CD4-positive, CD25-positive, alpha-beta regulatory T cell (primary cell): Measurements from ENCODE around the gene OR6C75. TPM values are rescaled to one million over a fixed set of nuclear protein-coding genes. Genes with fewer than 3 reads are reported as not detected.
"Not testable (repeated sequence)": the region's sequence is repeated elsewhere in the genome, so short reads cannot be mapped to it uniquely, and the experiment has no call there.

Experiments used
- ATAC-seq, 2 donors: fragments of 150-1000 bp; cut with Tn5 transposase; one replicate each; pipeline ENCODE4 v1.10.0; 2021; ENCODE audit warnings: low read depth in 2 of 2, moderate number of reproducible peaks in 2 of 2, moderate library complexity in 1 of 2
- DNase-seq, 3 donors: peaks; one replicate each; pipeline versions ENCODE4 v3.0.0 to v3.0.0-alpha.2; 2012 to 2022; ENCODE audit warnings: mixed read lengths in 1 of 3
- H3K27ac ChIP-seq: one replicate; pipeline ENCODE4 v1.7.0; 2013; ENCODE audit warnings: mild to moderate bottlenecking, low read length; ENCODE audit not compliant: insufficient read depth, poor library complexity, severe bottlenecking
- H3K27me3 ChIP-seq: one replicate; pipeline ENCODE4 v1.7.0; 2013; ENCODE audit warnings: low read length; ENCODE audit not compliant: control insufficient read depth, insufficient read depth
- H3K36me3 ChIP-seq: one replicate; pipeline ENCODE4 v1.7.0; 2013; ENCODE audit warnings: mild to moderate bottlenecking, low read length, moderate library complexity; ENCODE audit not compliant: control insufficient read depth, insufficient read depth
- H3K4me1 ChIP-seq: 2 replicates; pipeline ENCODE4 v1.7.0; 2013; ENCODE audit warnings: mild to moderate bottlenecking, low read length; ENCODE audit not compliant: insufficient read depth, control insufficient read depth, poor library complexity, severe bottlenecking
- H3K4me3 ChIP-seq: one replicate; pipeline ENCODE4 v1.7.0; 2013; ENCODE audit warnings: low read depth, mild to moderate bottlenecking, low read length, moderate library complexity
- H3K9me3 ChIP-seq, 2 experiments: 1 replicate in 1 of 2; 2 replicates in 1 of 2; pipeline ENCODE4 v1.7.0; 2013; ENCODE audit warnings: low read length in 2 of 2, mild to moderate bottlenecking in 1 of 2, moderate library complexity in 1 of 2; ENCODE audit not compliant: control insufficient read depth in 2 of 2
- H3K27ac Mint-ChIP-seq, 3 donors: one replicate each; pipeline ENCODE4 v1.8.0; 2020 to 2022; ENCODE audit warnings: mild to moderate bottlenecking in 3 of 3, mixed read lengths in 3 of 3, moderate library complexity in 2 of 3
- H3K27me3 Mint-ChIP-seq: one replicate; pipeline ENCODE4 v1.8.0; 2022; ENCODE audit warnings: mild to moderate bottlenecking, mixed read lengths
- H3K36me3 Mint-ChIP-seq: one replicate; pipeline ENCODE4 v1.8.0; 2020; ENCODE audit warnings: mixed read lengths
- H3K4me1 Mint-ChIP-seq, 4 donors: one replicate each; pipeline ENCODE4 v1.8.0; 2020 to 2022; ENCODE audit warnings: mixed read lengths in 4 of 4, mild to moderate bottlenecking in 1 of 4
- H3K4me3 Mint-ChIP-seq, 4 donors: one replicate each; pipeline ENCODE4 v1.8.0; 2020 to 2022; ENCODE audit warnings: mild to moderate bottlenecking in 4 of 4, mixed read lengths in 4 of 4, moderate library complexity in 3 of 4
- H3K9me3 Mint-ChIP-seq, 7 donors: one replicate each; pipeline ENCODE4 v1.8.0; 2020 to 2022; ENCODE audit warnings: mixed read lengths in 7 of 7, mild to moderate bottlenecking in 3 of 7, moderate library complexity in 2 of 7
- polyA plus RNA-seq, 4 donors: library from polyadenylated mRNA; unstranded; fragments of 300-500 nt; fragmentation: Illumina TruSeq; gene quantifications; one replicate each; pipeline ENCODE4 v1.2.3, GENCODE V29; 2021
- total RNA-seq: library from RNA; stranded (reverse); gene quantifications from one replicate; pipeline ENCODE4 v1.2.3, GENCODE V29; 2022

The OR6C75 gene
- total RNA-seq (not detected), polyA plus RNA-seq (not detected)

DNA sequence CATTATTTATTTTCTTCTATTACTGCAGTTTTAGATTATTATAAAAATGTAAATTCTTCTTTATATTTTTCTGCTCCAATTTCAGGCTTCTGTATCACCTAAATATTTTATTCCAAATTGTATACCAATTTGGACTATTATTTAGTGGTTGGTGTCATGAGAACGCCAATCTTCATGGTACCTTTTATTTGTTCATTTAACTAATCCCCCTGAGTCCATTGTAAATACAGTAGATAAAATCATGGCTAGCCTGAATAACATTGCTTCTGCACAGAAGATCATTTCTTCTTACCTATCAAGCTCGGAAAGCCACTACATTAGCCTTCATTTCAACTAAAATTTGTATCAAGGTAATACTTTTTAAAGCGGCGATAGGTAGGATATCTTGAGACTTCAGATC lies at the start of gene OR6C75:
OR6C75 (plus strand) TSS at position 301 of the 400 bp plus-strand sequence. CDS start 2,136 bp downstream, outside the sequence.
- Histone ChIP-seq H3K9me3 (no peaks in the 10 kb centered on the region), H3K27ac (no peak within 1 kb of the TSS), H3K4me1 (no peaks in the 10 kb centered on the region), H3K27me3 (no peaks in the 10 kb centered on the region), H3K36me3 (no peaks in the 10 kb centered on the region), H3K4me3 (no peak within 1 kb of the TSS)
- Mint-ChIP-seq H3K36me3 (no peaks in the 10 kb centered on the region), H3K9me3 (peaks cover 0 to 3% (median 0%) of the 10 kb centered on the region in 7 donors), H3K27me3 (peaks cover 17% of the 10 kb centered on the region), H3K4me1 (no peaks in the 10 kb centered on the region), H3K4me3 (no peak within 1 kb of the TSS), H3K27ac (no peak within 1 kb of the TSS)
- DNase-seq (no peak), ATAC-seq (no peak)

GRCh38 chr12:55314043-55314442 lies 48.7 kb upstream of the OR6C75 start, which contains the start of gene OR6C1:
OR6C1 (plus strand) TSS chr12:55314343; CDS start chr12:55320600, 6,257 bp downstream.
- ATAC-seq (no peak), DNase-seq (no peak)
- no peak within 1 kb of the TSS for H3K4me3 ChIP-seq
- H3K27me3 ChIP-seq: peaks cover 3% of the 10 kb centered on the region
- H3K4me1 Mint-ChIP-seq: no peaks in the 10 kb centered on the region
- no peaks in the 10 kb centered on the region for H3K9me3 ChIP-seq
- no peak within 1 kb of the TSS for H3K4me3 Mint-ChIP-seq
- no peak within 1 kb of the TSS for H3K27ac ChIP-seq
- no peaks in the 10 kb centered on the region for H3K36me3 Mint-ChIP-seq
- H3K27ac Mint-ChIP-seq: no peak within 1 kb of the TSS
- peaks cover 0 to 2% (median under 1%) of the 10 kb centered on the region in 7 donors for H3K9me3 Mint-ChIP-seq
- H3K36me3 ChIP-seq: no peaks in the 10 kb centered on the region
- H3K4me1 ChIP-seq: no peaks in the 10 kb centered on the region
- H3K27me3 Mint-ChIP-seq: peaks cover 10% of the 10 kb centered on the region

- no peak overlapping the region for H3K4me3 Mint-ChIP-seq
- peaks cover 0 to 6% (median 2%) of the 10 kb centered on the region in 7 donors for H3K9me3 Mint-ChIP-seq
- ATAC-seq (no peak), DNase-seq (no peak)
- H3K27me3 ChIP-seq: peaks cover 8% of the 10 kb centered on the region
- H3K27ac ChIP-seq: no peak overlapping the region
- no peaks in the 10 kb centered on the region for H3K36me3 Mint-ChIP-seq
- H3K36me3 ChIP-seq: no peaks in the 10 kb centered on the region
- H3K4me1 Mint-ChIP-seq: no peaks in the 10 kb centered on the region
- H3K9me3 ChIP-seq: no peaks in the 10 kb centered on the region
- no peak overlapping the region for H3K27ac Mint-ChIP-seq
- H3K4me1 ChIP-seq: no peaks in the 10 kb centered on the region
- H3K27me3 Mint-ChIP-seq: peaks cover 12% of the 10 kb centered on the region
- no peak overlapping the region for H3K4me3 ChIP-seq
These were observed 42.6 kb upstream of the OR6C75 start for GRCh38 chr12:55320201-55320600.

- H3K27me3 Mint-ChIP-seq: peaks cover 17% of the 10 kb centered on the region
- H3K4me3 ChIP-seq, H3K4me3 Mint-ChIP-seq, ATAC-seq, H3K4me1 Mint-ChIP-seq, DNase-seq, H3K36me3 Mint-ChIP-seq, H3K27me3 ChIP-seq, H3K9me3 Mint-ChIP-seq, H3K27ac ChIP-seq, H3K27ac Mint-ChIP-seq, H3K4me1 ChIP-seq, H3K36me3 ChIP-seq, H3K9me3 ChIP-seq: not testable (repeated sequence)
These were observed 37.0 kb upstream of the OR6C75 start for GRCh38 chr12:55325801-55326200.

DNA sequence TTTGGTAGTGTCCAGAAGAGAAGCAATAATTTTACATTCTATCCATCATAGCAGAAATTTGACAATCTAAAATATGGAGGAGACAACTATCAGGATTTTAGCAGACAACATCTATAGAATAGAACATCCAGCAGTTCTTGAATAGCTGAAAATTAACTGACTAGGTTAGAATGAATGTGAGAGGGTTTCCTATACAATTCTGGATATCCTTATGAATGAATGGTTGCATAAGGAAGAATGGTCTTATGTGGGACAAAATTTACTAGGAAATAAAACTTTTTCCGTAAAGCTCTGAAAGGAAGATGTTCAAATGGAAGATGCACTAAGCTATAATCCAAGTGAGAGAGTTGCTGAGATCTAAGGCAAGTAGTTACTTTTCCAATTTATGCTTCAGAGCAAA lies 32.3 kb upstream of the OR6C75 start, which contains the start of gene OR6C3:
OR6C3 (plus strand) TSS at position 301 of the 400 bp plus-strand sequence. CDS start 955 bp downstream, outside the sequence.
- H3K36me3 Mint-ChIP-seq: no peaks in the 10 kb centered on the region
- no peak within 1 kb of the TSS for H3K27ac Mint-ChIP-seq
- ATAC-seq (no peak), DNase-seq (no peak)
- H3K36me3 ChIP-seq: no peaks in the 10 kb centered on the region
- no peaks in the 10 kb centered on the region for H3K27me3 ChIP-seq
- H3K4me3 ChIP-seq: no peak within 1 kb of the TSS
- H3K4me1 Mint-ChIP-seq: peaks cover 0 to 4% (median 0%) of the 10 kb centered on the region in 4 donors
- H3K4me3 Mint-ChIP-seq: no peak within 1 kb of the TSS
- peaks cover 0 to 2% (median 0%) of the 10 kb centered on the region in 7 donors for H3K9me3 Mint-ChIP-seq
- H3K9me3 ChIP-seq: no peaks in the 10 kb centered on the region
- no peak within 1 kb of the TSS for H3K27ac ChIP-seq
- H3K4me1 ChIP-seq: no peaks in the 10 kb centered on the region
- H3K27me3 Mint-ChIP-seq: peaks cover 5% of the 10 kb centered on the region

DNA sequence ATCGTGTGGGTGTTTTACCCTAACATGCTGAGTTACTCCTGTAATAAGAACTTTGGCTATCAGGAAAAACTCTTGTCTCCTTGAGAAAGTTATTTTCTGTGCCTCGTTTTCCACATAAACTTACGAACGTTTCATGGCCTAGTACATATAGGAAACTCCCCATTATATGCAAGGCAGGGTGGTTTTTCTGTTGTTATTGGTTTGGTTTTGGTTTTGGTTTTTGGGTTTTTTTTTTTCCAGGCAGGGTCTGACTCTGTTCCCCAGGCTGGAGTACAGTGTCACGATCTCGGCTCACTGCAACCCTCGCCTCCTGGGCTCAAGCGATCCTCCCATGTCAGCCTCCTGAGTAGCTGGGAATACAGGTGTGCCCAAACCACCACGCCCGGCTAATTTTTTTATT lies 26.8 kb upstream of the OR6C75 start:
- H3K27ac Mint-ChIP-seq: no peak overlapping the region
- peaks cover 0 to 4% (median 0%) of the 10 kb centered on the region in 4 donors for H3K4me1 Mint-ChIP-seq
- Histone ChIP-seq H3K4me3 (no peak overlapping the region), H3K9me3 (no peaks in the 10 kb centered on the region), H3K27me3 (peaks cover 3% of the 10 kb centered on the region), H3K4me1 (no peaks in the 10 kb centered on the region), H3K27ac (no peak overlapping the region), H3K36me3 (no peaks in the 10 kb centered on the region)
- no peak for ATAC-seq
- H3K27me3 Mint-ChIP-seq: no peaks in the 10 kb centered on the region
- H3K4me3 Mint-ChIP-seq: no peak overlapping the region
- peaks cover 0 to 1% (median 0%) of the 10 kb centered on the region in 7 donors for H3K9me3 Mint-ChIP-seq
- no peak for DNase-seq
- no peaks in the 10 kb centered on the region for H3K36me3 Mint-ChIP-seq

DNA sequence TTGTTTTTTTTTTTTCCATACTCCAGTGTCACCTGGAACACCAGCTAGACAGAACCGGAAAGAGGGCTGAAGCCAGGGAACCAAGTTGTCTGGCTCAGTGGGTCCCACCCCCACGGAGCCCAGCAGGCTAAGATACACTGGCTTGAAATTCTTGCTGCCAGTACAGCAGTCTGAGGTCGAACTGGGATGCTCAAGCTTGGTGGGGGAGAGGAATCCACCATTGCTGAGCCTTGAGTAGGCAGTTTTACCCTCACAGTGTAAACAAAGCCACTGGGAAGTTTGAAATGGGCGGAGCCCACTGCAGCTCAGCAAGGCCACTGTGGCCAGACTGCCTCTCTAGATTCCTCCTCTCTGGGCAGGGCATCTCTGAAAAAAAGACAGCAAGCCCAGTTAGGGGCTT lies 7.4 kb upstream of the OR6C75 start:
- not testable (repeated sequence) for H3K4me1 ChIP-seq, H3K9me3 Mint-ChIP-seq, H3K36me3 Mint-ChIP-seq, H3K4me3 Mint-ChIP-seq, H3K4me1 Mint-ChIP-seq, H3K4me3 ChIP-seq, H3K9me3 ChIP-seq, ATAC-seq, H3K27ac Mint-ChIP-seq, H3K36me3 ChIP-seq, H3K27ac ChIP-seq, H3K27me3 ChIP-seq, DNase-seq
- H3K27me3 Mint-ChIP-seq: peaks cover 24% of the 10 kb centered on the region

- H3K4me1 Mint-ChIP-seq: no peaks in the 10 kb centered on the region
- ATAC-seq: no peak
- peaks cover 0 to 3% (median 0%) of the 10 kb centered on the region in 7 donors for H3K9me3 Mint-ChIP-seq
- H3K9me3 ChIP-seq: no peaks in the 10 kb centered on the region
- H3K36me3 Mint-ChIP-seq: no peaks in the 10 kb centered on the region
- no peak overlapping the region for H3K27ac Mint-ChIP-seq
- H3K4me3 Mint-ChIP-seq: no peak overlapping the region
- no peak overlapping the region for H3K27ac ChIP-seq
- H3K4me1 ChIP-seq: no peaks in the 10 kb centered on the region
- H3K4me3 ChIP-seq: no peak overlapping the region
- H3K36me3 ChIP-seq: no peaks in the 10 kb centered on the region
- no peaks in the 10 kb centered on the region for H3K27me3 ChIP-seq
- DNase-seq: no peak
- peaks cover 21% of the 10 kb centered on the region for H3K27me3 Mint-ChIP-seq
These were observed 2.3 kb downstream of the OR6C75 start for GRCh38 chr12:55365086-55365485.
